Activated CD8-positive, alpha-beta memory T cell treated with anti-CD3 and anti-CD28 coated beads for 4 hours (primary cell): ENCODE data around the gene HOMER2.
"Not testable (repeated sequence)": the region's sequence is repeated elsewhere in the genome, so short reads cannot be mapped to it uniquely, and the experiment has no call there.

Experiments
- DNase-seq, 2 donors: peaks; one replicate each; pipeline ENCODE4 v3.0.0-alpha.2; 2020; ENCODE audit warnings: low read depth in 2 of 2

Gene HOMER2

GRCh38 chr15:82894971-82895520, 57.5 kb downstream of the HOMER2 start:
- DNase-seq = no peak

GRCh38 chr15:82893473-82893872, 59.0 kb downstream of the HOMER2 start:
- DNase-seq = not testable (repeated sequence)

GRCh38 chr15:82892573-82892972, 59.9 kb downstream of the HOMER2 start:
- no peak for DNase-seq

GRCh38 chr15:82890995-82891390, 61.5 kb downstream of the HOMER2 start:
- no peak for DNase-seq

GRCh38 chr15:82890338-82890994, 62.1 kb downstream of the HOMER2 start:
- DNase-seq = no peak

- DNase-seq = no peak
These were observed 70.1 kb downstream of the HOMER2 start for GRCh38 chr15:82882273-82882928.

- no peak for DNase-seq
These were observed 70.8 kb downstream of the HOMER2 start for GRCh38 chr15:82881747-82882146.

- no peak for DNase-seq
These were observed 71.8 kb downstream of the HOMER2 start for GRCh38 chr15:82880704-82881103.

- DNase-seq = no peak
These were observed 74.2 kb downstream of the HOMER2 start for GRCh38 chr15:82878325-82878724.

- DNase-seq = no peak
These were observed 74.7 kb downstream of the HOMER2 start for GRCh38 chr15:82877825-82878224.

GRCh38 chr15:82875411-82876003, 77.0 kb downstream of the HOMER2 start:
- DNase-seq = no peak

GRCh38 chr15:82874961-82875360, 77.6 kb downstream of the HOMER2 start:
- DNase-seq = no peak

- no peak for DNase-seq
These were observed 78.3 kb downstream of the HOMER2 start for GRCh38 chr15:82874267-82874666.

- no peak for DNase-seq
These were observed 79.4 kb downstream of the HOMER2 start for GRCh38 chr15:82873000-82873680.

GRCh38 chr15:82871832-82872484, 80.6 kb downstream of the HOMER2 start:
- no peak for DNase-seq

GRCh38 chr15:82871358-82871757, 81.2 kb downstream of the HOMER2 start:
- no peak for DNase-seq

- DNase-seq = no peak
These were observed 81.7 kb downstream of the HOMER2 start for GRCh38 chr15:82870727-82871320.

- not testable (repeated sequence) for DNase-seq
These were observed 86.5 kb downstream of the HOMER2 start for GRCh38 chr15:82865981-82866380.

- DNase-seq = not testable (repeated sequence)
These were observed 86.9 kb downstream of the HOMER2 start for GRCh38 chr15:82865581-82865980.

- DNase-seq = no peak
These were observed 87.6 kb downstream of the HOMER2 start for GRCh38 chr15:82864967-82865366.

- no peak for DNase-seq
These were observed 89.6 kb downstream of the HOMER2 start for GRCh38 chr15:82862886-82863285.
